Natural killer cell (primary cell): Measurements from ENCODE around the gene C3orf70. TPM values are rescaled to one million over a fixed set of nuclear protein-coding genes. Genes with fewer than 3 reads are reported as not detected.

Source experiments
- ATAC-seq, 3 donors: fragments of 150-1000 bp in 2 of 3; fragments of 200-7000 bp in 1 of 3; cut with Tn5 transposase; 1 replicate in 1 of 3; 2 replicates in 2 of 3; pipeline ENCODE4 v1.10.0; 2021; ENCODE audit warnings: mild to moderate bottlenecking in 2 of 3, moderate library complexity in 2 of 3
- DNase-seq, 2 donors: peaks; one replicate each; pipeline versions ENCODE4 v3.0.0 to v3.0.0-alpha.2; 2013 to 2021; ENCODE audit warnings: mixed read lengths in 1 of 2
- H3K27ac ChIP-seq: one replicate; pipeline ENCODE4 v1.5.1; 2013; ENCODE audit warnings: mild to moderate bottlenecking, low read length
- H3K27me3 ChIP-seq: one replicate; pipeline ENCODE4 v1.6.1; 2013; ENCODE audit warnings: low read length; ENCODE audit not compliant: control insufficient read depth, insufficient read depth
- H3K36me3 ChIP-seq: one replicate; pipeline ENCODE4 v1.6.1; 2013; ENCODE audit warnings: low read length; ENCODE audit not compliant: control insufficient read depth, insufficient read depth
- H3K4me1 ChIP-seq: one replicate; pipeline ENCODE4 v1.6.1; 2013; ENCODE audit warnings: low read length; ENCODE audit not compliant: control insufficient read depth, insufficient read depth
- H3K4me3 ChIP-seq: one replicate; pipeline ENCODE4 v1.5.1; 2013; ENCODE audit warnings: low read length
- H3K9me3 ChIP-seq: one replicate; pipeline ENCODE4 v1.6.1; 2013; ENCODE audit warnings: low read length; ENCODE audit not compliant: control insufficient read depth, insufficient read depth
- H3K27ac Mint-ChIP-seq, 2 donors: one replicate each; pipeline ENCODE4 v1.8.0; 2022; ENCODE audit warnings: mild to moderate bottlenecking in 2 of 2, mixed read lengths in 2 of 2, moderate library complexity in 1 of 2
- H3K27me3 Mint-ChIP-seq, 2 donors: one replicate each; pipeline ENCODE4 v1.8.0; 2022; ENCODE audit warnings: low read depth in 2 of 2, mixed read lengths in 2 of 2
- H3K36me3 Mint-ChIP-seq: one replicate; pipeline ENCODE4 v1.8.0; 2022; ENCODE audit warnings: mixed read lengths
- H3K4me1 Mint-ChIP-seq, 2 donors: one replicate each; pipeline ENCODE4 v1.8.0; 2022; ENCODE audit warnings: mixed read lengths in 2 of 2
- H3K4me3 Mint-ChIP-seq: one replicate; pipeline ENCODE4 v1.8.0; 2022; ENCODE audit warnings: mild to moderate bottlenecking, moderate library complexity, mixed read lengths
- H3K9me3 Mint-ChIP-seq, 2 donors: one replicate each; pipeline ENCODE4 v1.8.0; 2022; ENCODE audit warnings: mixed read lengths in 2 of 2
- WGBS: methylation state at CpG from one replicate; pipeline ENCODE4 v1.1.7; 2013; ENCODE audit warnings: missing lambda C conversion rate; ENCODE audit not compliant: insufficient coverage; 5-methylcytosine and 5-hydroxymethylcytosine counted together
- intact Hi-C: fragments of 100-400 bp; cut with micrococcal nuclease; formaldehyde crosslinking; loops from one replicate; pipeline ENCODE4 v1.14.2; 2022
- total RNA-seq, 4 donors: library from RNA; stranded (reverse); fragments of 120-200 nt in 1 of 4; gene quantifications; one replicate each; pipeline versions ENCODE4 v1.2.3 to v1.2.4, GENCODE V29; 2013 to 2022
- TF ChIP-seq, protein P1 (sequence below): fragments of 200-600 bp; IDR thresholded peaks from one replicate; pipeline ENCODE4 v1.8.0; 2022; ENCODE audit warnings: antibody characterized with exemption

C3orf70 gene
- total RNA-seq, 3 donors from 2014 or later (not counting 1 experiment from before 2014, with no cell fraction given), result 0.05 to 0.07 (median 0.05) TPM

DNA sequence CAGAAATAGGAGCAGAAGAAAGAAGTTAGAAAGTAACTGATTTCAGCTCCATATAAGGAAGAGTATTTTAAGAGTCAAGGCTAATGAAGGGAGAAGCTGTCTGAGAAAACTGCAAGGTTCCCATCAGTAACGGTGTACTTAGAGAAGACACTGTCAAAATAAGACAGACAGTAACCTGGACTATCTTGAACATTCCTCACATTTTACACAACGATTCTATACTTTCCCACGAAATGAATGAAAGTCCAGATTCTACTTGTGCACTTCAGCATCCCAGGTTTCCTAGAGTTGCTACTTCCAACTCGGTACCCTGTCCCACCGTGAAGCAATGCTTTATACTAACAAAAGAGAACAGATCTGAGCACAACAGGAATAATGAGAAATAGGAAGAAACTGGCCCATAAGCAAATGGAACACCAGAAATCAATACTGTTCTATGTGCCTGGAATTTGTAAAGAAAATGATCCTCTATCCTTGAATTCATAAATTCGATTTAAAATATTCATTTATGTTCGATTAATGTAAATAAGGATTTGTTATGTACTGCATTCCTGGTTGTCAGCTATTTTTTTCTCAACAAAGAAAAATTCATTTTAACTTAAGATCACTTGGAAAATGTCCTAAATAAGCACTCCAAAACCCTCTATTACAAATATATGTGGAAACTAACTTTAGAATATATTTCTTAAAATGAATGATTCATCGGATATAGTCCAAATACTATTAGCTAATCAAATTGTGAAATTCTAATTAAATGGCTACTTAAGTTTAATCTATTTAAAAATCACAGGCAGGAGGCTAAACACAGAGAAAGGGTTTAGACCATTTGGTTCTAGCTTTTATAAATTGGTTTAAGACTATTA is 1.5 kb downstream of the C3orf70 start:
- Mint-ChIP-seq H3K4me3 (peak overlapping the region; percentile 87), H3K4me1 (peaks cover 0 to 4% of the 10 kb centered on the region in 2 donors), H3K9me3 (no peaks in the 10 kb centered on the region), H3K27ac (no peak overlapping the region), H3K36me3 (no peaks in the 10 kb centered on the region), H3K27me3 (peaks cover 18 to 26% of the 10 kb centered on the region in 2 donors)
- H3K27ac ChIP-seq, result no peak overlapping the region
- DNase-seq, result no peak
- H3K36me3 ChIP-seq, result no peaks in the 10 kb centered on the region
- WGBS, result 75% methylated on average over 3 of the region's 8 CpGs
- H3K4me3 ChIP-seq, result no peak overlapping the region
- TF ChIP-seq, protein P1, sequence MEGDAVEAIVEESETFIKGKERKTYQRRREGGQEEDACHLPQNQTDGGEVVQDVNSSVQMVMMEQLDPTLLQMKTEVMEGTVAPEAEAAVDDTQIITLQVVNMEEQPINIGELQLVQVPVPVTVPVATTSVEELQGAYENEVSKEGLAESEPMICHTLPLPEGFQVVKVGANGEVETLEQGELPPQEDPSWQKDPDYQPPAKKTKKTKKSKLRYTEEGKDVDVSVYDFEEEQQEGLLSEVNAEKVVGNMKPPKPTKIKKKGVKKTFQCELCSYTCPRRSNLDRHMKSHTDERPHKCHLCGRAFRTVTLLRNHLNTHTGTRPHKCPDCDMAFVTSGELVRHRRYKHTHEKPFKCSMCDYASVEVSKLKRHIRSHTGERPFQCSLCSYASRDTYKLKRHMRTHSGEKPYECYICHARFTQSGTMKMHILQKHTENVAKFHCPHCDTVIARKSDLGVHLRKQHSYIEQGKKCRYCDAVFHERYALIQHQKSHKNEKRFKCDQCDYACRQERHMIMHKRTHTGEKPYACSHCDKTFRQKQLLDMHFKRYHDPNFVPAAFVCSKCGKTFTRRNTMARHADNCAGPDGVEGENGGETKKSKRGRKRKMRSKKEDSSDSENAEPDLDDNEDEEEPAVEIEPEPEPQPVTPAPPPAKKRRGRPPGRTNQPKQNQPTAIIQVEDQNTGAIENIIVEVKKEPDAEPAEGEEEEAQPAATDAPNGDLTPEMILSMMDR, result no peak
- peaks cover 11% of the 10 kb centered on the region for H3K4me1 ChIP-seq
- no peaks in the 10 kb centered on the region for H3K9me3 ChIP-seq
- ATAC-seq, result no peak
- intact Hi-C loops, result no loop called here
- H3K27me3 ChIP-seq, result peaks cover 12% of the 10 kb centered on the region

DNA sequence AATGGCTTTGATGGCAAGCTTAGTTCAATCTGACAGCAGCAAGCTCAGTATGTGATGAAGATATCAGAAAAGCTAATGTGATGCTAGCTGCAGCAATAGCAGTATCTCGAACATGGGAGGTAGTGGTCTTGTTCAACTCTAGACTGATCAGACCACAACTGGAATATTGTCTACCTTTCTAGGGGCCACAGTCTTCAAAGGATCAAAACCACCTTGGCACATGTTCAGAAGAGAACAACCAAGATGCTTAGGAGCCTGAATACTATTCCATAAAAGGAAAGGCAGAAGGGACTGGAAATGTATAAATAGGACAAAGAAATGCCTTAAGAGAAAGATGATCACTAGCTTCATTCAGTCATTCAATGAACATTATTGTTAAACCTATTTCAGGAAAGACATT is 2.3 kb downstream of the C3orf70 start:
- H3K36me3 ChIP-seq, result no peaks in the 10 kb centered on the region
- H3K4me3 Mint-ChIP-seq, result no peak overlapping the region
- ATAC-seq, result no peak
- H3K4me1 Mint-ChIP-seq, result peaks cover 0 to 4% of the 10 kb centered on the region in 2 donors
- no peak for DNase-seq
- TF ChIP-seq, protein P1, result no peak
- H3K4me3 ChIP-seq, result no peak overlapping the region
- H3K27ac Mint-ChIP-seq, result no peak overlapping the region
- H3K36me3 Mint-ChIP-seq, result no peaks in the 10 kb centered on the region
- H3K9me3 Mint-ChIP-seq, result no peaks in the 10 kb centered on the region
- intact Hi-C loops, result no loop called here
- no peaks in the 10 kb centered on the region for H3K9me3 ChIP-seq
- H3K27ac ChIP-seq, result no peak overlapping the region
- H3K27me3 Mint-ChIP-seq, result peaks cover 18 to 24% of the 10 kb centered on the region in 2 donors
- peaks cover 11% of the 10 kb centered on the region for H3K4me1 ChIP-seq
- 85% methylated on average over 1 of the region's 1 CpG for WGBS
- H3K27me3 ChIP-seq, result peaks cover 12% of the 10 kb centered on the region

DNA sequence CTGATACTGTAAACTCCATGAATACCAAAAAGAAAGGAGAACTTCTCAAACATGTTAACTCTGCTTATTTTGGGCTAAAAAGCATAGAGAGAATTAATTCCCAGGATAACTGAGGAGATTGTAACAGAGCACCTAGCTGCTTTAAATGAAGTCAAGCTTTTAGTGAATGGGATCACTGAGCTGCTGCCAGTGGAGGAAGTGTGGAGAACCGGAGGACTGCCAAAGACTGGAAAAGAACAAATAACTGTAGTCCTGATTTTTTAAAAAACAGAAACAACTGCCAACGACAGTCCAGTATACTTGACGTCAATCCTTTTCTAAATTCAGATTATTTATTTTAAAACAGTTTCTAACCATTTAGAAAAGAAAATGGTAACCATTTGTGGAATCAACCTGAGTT is 3.3 kb downstream of the C3orf70 start:
- TF ChIP-seq, protein P1, result no peak
- 92% methylated on average over 1 of the region's 3 CpGs for WGBS
- ATAC-seq, result no peak
- H3K36me3 Mint-ChIP-seq, result no peaks in the 10 kb centered on the region
- Histone ChIP-seq H3K4me1 (peaks cover 11% of the 10 kb centered on the region), H3K36me3 (no peaks in the 10 kb centered on the region), H3K9me3 (no peaks in the 10 kb centered on the region), H3K4me3 (no peak overlapping the region), H3K27ac (no peak overlapping the region), H3K27me3 (peaks cover 12% of the 10 kb centered on the region)
- no peaks in the 10 kb centered on the region for H3K9me3 Mint-ChIP-seq
- no peak overlapping the region for H3K4me3 Mint-ChIP-seq
- peaks cover 0 to 4% of the 10 kb centered on the region in 2 donors for H3K4me1 Mint-ChIP-seq
- no peak for DNase-seq
- intact Hi-C loops, result no loop called here
- peaks cover 18 to 24% of the 10 kb centered on the region in 2 donors for H3K27me3 Mint-ChIP-seq
- no peak overlapping the region for H3K27ac Mint-ChIP-seq
